Neural cell (in vitro differentiated cells): ENCODE data around the gene ADARB2.

Experiments used
- CTCF ChIP-seq: fragments of 450-650 bp; IDR thresholded peaks from 2 replicates; pipeline ENCODE4 v1.5.1; 2014; ENCODE audit warnings: antibody characterized with exemption, mild to moderate bottlenecking, moderate library complexity; ENCODE audit not compliant: poor library complexity, severe bottlenecking
- EP300 ChIP-seq: fragments of 450-650 bp; conservative IDR thresholded peaks from 2 replicates; pipeline ENCODE4 v1.6.1; 2014; ENCODE audit warnings: antibody characterized with exemption, mild to moderate bottlenecking, moderate library complexity; ENCODE audit not compliant: poor library complexity, severe bottlenecking

- TF ChIP-seq EP300 (no peak), CTCF (no peak)
These were observed 224.1 kb downstream of the ADARB2 start for GRCh38 chr10:1513221-1513620.
